ENCODE data around the gene DDIT3. TPM values are rescaled to one million over a fixed set of nuclear protein-coding genes. Genes with fewer than 3 reads are reported as not detected.

Gene DDIT3
- total RNA-seq, 1 donor from 2014 or later, result 32.2 TPM

- DNase-seq (ENCODE audit: low spot score), result peak; percentile 96
Observed at GRCh38 chr12:57487597-57488401, 32.5 kb downstream of the DDIT3 start, which contains the start of gene MARS1. Gene MARS1, plus strand, starts transcription at chr12:57488068. Its CDS starts 23 bp downstream, at chr12:57488091.

GRCh38 chr12:57487055-57487596 is 33.2 kb downstream of the DDIT3 start:
- DNase-seq (ENCODE audit: low spot score), result no peak

- no peak for DNase-seq (ENCODE audit: low spot score)
Observed at GRCh38 chr12:57485695-57486094, 34.6 kb downstream of the DDIT3 start.

- no peak for DNase-seq (ENCODE audit: low spot score)
Observed at GRCh38 chr12:57483466-57483865, 36.8 kb downstream of the DDIT3 start.

- no peak for DNase-seq (ENCODE audit: low spot score)
Observed at GRCh38 chr12:57481671-57482070, 38.6 kb downstream of the DDIT3 start.

GRCh38 chr12:57479376-57480115 is 40.8 kb downstream of the DDIT3 start, which contains the start of gene ARHGAP9:
Gene ARHGAP9, minus strand, starts transcription at chr12:57479866. Its CDS starts 460 bp downstream, at chr12:57479406.
- no peak for DNase-seq (ENCODE audit: low spot score)

- no peak for DNase-seq (ENCODE audit: low spot score)
Observed at GRCh38 chr12:57479043-57479375, 41.3 kb downstream of the DDIT3 start.

- no peak for DNase-seq (ENCODE audit: low spot score)
Observed at GRCh38 chr12:57477710-57478681, 42.3 kb downstream of the DDIT3 start.

- DNase-seq (ENCODE audit: low spot score), result no peak
Observed at GRCh38 chr12:57476993-57477709, 43.2 kb downstream of the DDIT3 start.

- DNase-seq (ENCODE audit: low spot score), result no peak
Observed at GRCh38 chr12:57476162-57476992, 43.9 kb downstream of the DDIT3 start.

- no peak for DNase-seq (ENCODE audit: low spot score)
Observed at GRCh38 chr12:57475271-57476161, 44.8 kb downstream of the DDIT3 start.

- no peak for DNase-seq (ENCODE audit: low spot score)
Observed at GRCh38 chr12:57474862-57475261, 45.5 kb downstream of the DDIT3 start.

- DNase-seq (ENCODE audit: low spot score), result no peak
Observed at GRCh38 chr12:57474430-57474829, 45.9 kb downstream of the DDIT3 start.

- DNase-seq (ENCODE audit: low spot score), result no peak
Observed at GRCh38 chr12:57473886-57474285, 46.4 kb downstream of the DDIT3 start.

GRCh38 chr12:57473392-57473791 is 46.9 kb downstream of the DDIT3 start:
- DNase-seq (ENCODE audit: low spot score), result no peak

GRCh38 chr12:57472391-57472790 is 47.9 kb downstream of the DDIT3 start:
- DNase-seq (ENCODE audit: low spot score), result no peak

- no peak for DNase-seq (ENCODE audit: low spot score)
Observed at GRCh38 chr12:57471661-57472060, 48.7 kb downstream of the DDIT3 start.

- no peak for DNase-seq (ENCODE audit: low spot score)
Observed at GRCh38 chr12:57470970-57471656, 49.2 kb downstream of the DDIT3 start.
